H54 (cell line): ENCODE measurements around the gene GPRC5C.

Experiments
- DNase-seq: peaks from one replicate; pipeline ENCODE4 v3.0.0; 2011; ENCODE audit warnings: low spot score, mixed read lengths; ENCODE audit not compliant: insufficient read length
- FAIRE-seq: peaks from 3 replicates; lab custom pipeline; 2011; peaks lifted over from hg19 to GRCh38; lab: Jason Lieb, UNC
- POLR2A ChIP-seq: IDR thresholded peaks from 2 replicates; pipeline ENCODE4 v1.6.1; 2011; ENCODE audit warnings: low read depth, mild to moderate bottlenecking, low read length

Gene GPRC5C

GRCh38 chr17:74447628-74448159 lies 15.8 kb downstream of the GPRC5C start:
- no peak for FAIRE-seq
- no peak for TF ChIP-seq POLR2A
- DNase-seq = no peak

- no peak for FAIRE-seq
- TF ChIP-seq POLR2A = no peak
- no peak for DNase-seq
Observed at GRCh38 chr17:74448756-74449155, 16.9 kb downstream of the GPRC5C start.

GRCh38 chr17:74449306-74449705 lies 17.4 kb downstream of the GPRC5C start:
- FAIRE-seq = no peak
- DNase-seq = no peak
- TF ChIP-seq POLR2A = no peak

GRCh38 chr17:74449773-74450172 lies 17.9 kb downstream of the GPRC5C start:
- no peak for TF ChIP-seq POLR2A
- DNase-seq = no peak
- FAIRE-seq = no peak

- no peak for TF ChIP-seq POLR2A
- no peak for FAIRE-seq
- DNase-seq = no peak
Observed at GRCh38 chr17:74450231-74450630, 18.3 kb downstream of the GPRC5C start.

- TF ChIP-seq POLR2A = no peak
- FAIRE-seq = no peak
- DNase-seq = no peak
Observed at GRCh38 chr17:74450925-74451403, 19.1 kb downstream of the GPRC5C start.

GRCh38 chr17:74451557-74451956 lies 19.7 kb downstream of the GPRC5C start:
- DNase-seq (no peak), FAIRE-seq (no peak)
- no peak for TF ChIP-seq POLR2A

- FAIRE-seq = no peak
- no peak for DNase-seq
- no peak for TF ChIP-seq POLR2A
Observed at GRCh38 chr17:74452033-74452840, 20.3 kb downstream of the GPRC5C start.

- no peak for TF ChIP-seq POLR2A
- no peak for DNase-seq
- FAIRE-seq = no peak
Observed at GRCh38 chr17:74452841-74453661, 21.2 kb downstream of the GPRC5C start.

GRCh38 chr17:74453665-74454196 lies 21.8 kb downstream of the GPRC5C start:
- FAIRE-seq = no peak
- peak; percentile 90 for DNase-seq
- TF ChIP-seq POLR2A = no peak

- DNase-seq = no peak
- no peak for FAIRE-seq
- TF ChIP-seq POLR2A = no peak
Observed at GRCh38 chr17:74454197-74455024, 22.5 kb downstream of the GPRC5C start.

- TF ChIP-seq POLR2A = no peak
- no peak for FAIRE-seq
- no peak for DNase-seq
Observed at GRCh38 chr17:74455025-74455545, 23.2 kb downstream of the GPRC5C start.

GRCh38 chr17:74455821-74456220 lies 23.9 kb downstream of the GPRC5C start:
- FAIRE-seq = no peak
- DNase-seq = no peak
- TF ChIP-seq POLR2A = no peak
